ENCODE measurements around the gene C6orf89.
"Not testable (repeated sequence)": the region's sequence is repeated elsewhere in the genome, so short reads cannot be mapped to it uniquely, and the experiment has no call there.

C6orf89 gene

GRCh38 chr6:36875250-36875633, 10.5 kb upstream of the C6orf89 start:
- FAIRE-seq (peak; percentile 58), DNase-seq (ENCODE audit: insufficient read length, low spot score) (no peak)
- TF ChIP-seq PAX5 (IDR thresholded peaks at IDR 0.05; ENCODE audit: insufficient read depth, low read length, severe bottlenecking) (no peak), TAF1 (IDR thresholded peaks at IDR 0.05; ENCODE audit: low read depth, low read length) (no peak), POLR2AphosphoS5 (IDR thresholded peaks at IDR 0.05; ENCODE audit: low read depth, low read length) (no peak), SPI1 (IDR thresholded peaks at IDR 0.05; ENCODE audit: low read depth, low read length) (no peak), POLR2A (IDR thresholded peaks at IDR 0.05; ENCODE audit: low read depth, low read length) (no peak), POU2F2 (IDR thresholded peaks at IDR 0.05; ENCODE audit: low read depth, low read length) (no peak)

GRCh38 chr6:36884610-36885009, 1.1 kb upstream of the C6orf89 start:
- FAIRE-seq, result no peak
- no peak for DNase-seq (ENCODE audit: insufficient read length, low spot score)
- TF ChIP-seq SPI1 (IDR thresholded peaks at IDR 0.05; ENCODE audit: low read depth, low read length), result no peak
- TF ChIP-seq POLR2AphosphoS5 (IDR thresholded peaks at IDR 0.05; ENCODE audit: low read depth, low read length), result no peak
- no peak for TF ChIP-seq TAF1 (IDR thresholded peaks at IDR 0.05; ENCODE audit: low read depth, low read length)
- no peak for TF ChIP-seq PAX5 (IDR thresholded peaks at IDR 0.05; ENCODE audit: insufficient read depth, low read length, severe bottlenecking)
- no peak for TF ChIP-seq POU2F2 (IDR thresholded peaks at IDR 0.05; ENCODE audit: low read depth, low read length)
- no peak for TF ChIP-seq POLR2A (IDR thresholded peaks at IDR 0.05; ENCODE audit: low read depth, low read length)

GRCh38 chr6:36886950-36887618, 1.3 kb downstream of the C6orf89 start:
- no peak for FAIRE-seq
- no peak for DNase-seq (ENCODE audit: insufficient read length, low spot score)
- peak; percentile 6; the same call in 1 of the 2 replicates for TF ChIP-seq SPI1 (IDR thresholded peaks at IDR 0.05; ENCODE audit: low read depth, low read length)
- TF ChIP-seq PAX5 (IDR thresholded peaks at IDR 0.05; ENCODE audit: insufficient read depth, low read length, severe bottlenecking), result no peak

GRCh38 chr6:36888115-36888643, 2.4 kb downstream of the C6orf89 start:
- no peak for DNase-seq (ENCODE audit: insufficient read length, low spot score)
- no peak for FAIRE-seq
- no peak for TF ChIP-seq POLR2AphosphoS5 (IDR thresholded peaks at IDR 0.05; ENCODE audit: low read depth, low read length)
- no peak for TF ChIP-seq PAX5 (IDR thresholded peaks at IDR 0.05; ENCODE audit: insufficient read depth, low read length, severe bottlenecking)
- no peak for TF ChIP-seq POU2F2 (IDR thresholded peaks at IDR 0.05; ENCODE audit: low read depth, low read length)

GRCh38 chr6:36888654-36889481, 3.1 kb downstream of the C6orf89 start:
- TF ChIP-seq POLR2AphosphoS5 (IDR thresholded peaks at IDR 0.05; ENCODE audit: low read depth, low read length), result no peak
- TF ChIP-seq TAF1 (IDR thresholded peaks at IDR 0.05; ENCODE audit: low read depth, low read length), result no peak
- TF ChIP-seq SPI1 (IDR thresholded peaks at IDR 0.05; ENCODE audit: low read depth, low read length), result no peak
- no peak for TF ChIP-seq PAX5 (IDR thresholded peaks at IDR 0.05; ENCODE audit: insufficient read depth, low read length, severe bottlenecking)
- no peak for TF ChIP-seq POU2F2 (IDR thresholded peaks at IDR 0.05; ENCODE audit: low read depth, low read length)
- TF ChIP-seq POLR2A (IDR thresholded peaks at IDR 0.05; ENCODE audit: low read depth, low read length), result no peak
- FAIRE-seq, result no peak
- DNase-seq (ENCODE audit: insufficient read length, low spot score), result no peak

- no peak for TF ChIP-seq PAX5 (IDR thresholded peaks at IDR 0.05; ENCODE audit: insufficient read depth, low read length, severe bottlenecking)
- no peak for TF ChIP-seq TAF1 (IDR thresholded peaks at IDR 0.05; ENCODE audit: low read depth, low read length)
- TF ChIP-seq POU2F2 (IDR thresholded peaks at IDR 0.05; ENCODE audit: low read depth, low read length), result no peak
- no peak for TF ChIP-seq POLR2AphosphoS5 (IDR thresholded peaks at IDR 0.05; ENCODE audit: low read depth, low read length)
- TF ChIP-seq SPI1 (IDR thresholded peaks at IDR 0.05; ENCODE audit: low read depth, low read length), result no peak
- TF ChIP-seq POLR2A (IDR thresholded peaks at IDR 0.05; ENCODE audit: low read depth, low read length), result no peak
- no peak for FAIRE-seq
Observed at GRCh38 chr6:36890112-36890663, 4.4 kb downstream of the C6orf89 start.

GRCh38 chr6:36891153-36891552, 5.4 kb downstream of the C6orf89 start:
- DNase-seq (ENCODE audit: insufficient read length, low spot score), result not testable (repeated sequence)

More at GRCh38 chr6:36890112-36890663, 4.4 kb downstream of the C6orf89 start:
- DNase-seq (ENCODE audit: insufficient read length, low spot score), result no peak

GRCh38 chr6:36893976-36894932, 8.5 kb downstream of the C6orf89 start:
- DNase-seq (ENCODE audit: insufficient read length, low spot score) (no peak), FAIRE-seq (no peak)
- no peak for TF ChIP-seq POLR2A (IDR thresholded peaks at IDR 0.05; ENCODE audit: low read depth, low read length)
- no peak for TF ChIP-seq PAX5 (IDR thresholded peaks at IDR 0.05; ENCODE audit: insufficient read depth, low read length, severe bottlenecking)
- TF ChIP-seq SPI1 (IDR thresholded peaks at IDR 0.05; ENCODE audit: low read depth, low read length), result no peak
- TF ChIP-seq POU2F2 (IDR thresholded peaks at IDR 0.05; ENCODE audit: low read depth, low read length), result no peak
- TF ChIP-seq POLR2AphosphoS5 (IDR thresholded peaks at IDR 0.05; ENCODE audit: low read depth, low read length), result no peak
- TF ChIP-seq TAF1 (IDR thresholded peaks at IDR 0.05; ENCODE audit: low read depth, low read length), result no peak

More at GRCh38 chr6:36891153-36891552, 5.4 kb downstream of the C6orf89 start:
- FAIRE-seq, result not testable (repeated sequence)

- FAIRE-seq, result no peak
- no peak for DNase-seq (ENCODE audit: insufficient read length, low spot score)
- TF ChIP-seq PAX5 (IDR thresholded peaks at IDR 0.05; ENCODE audit: insufficient read depth, low read length, severe bottlenecking) (no peak), POLR2A (IDR thresholded peaks at IDR 0.05; ENCODE audit: low read depth, low read length) (no peak), POU2F2 (IDR thresholded peaks at IDR 0.05; ENCODE audit: low read depth, low read length) (no peak), SPI1 (IDR thresholded peaks at IDR 0.05; ENCODE audit: low read depth, low read length) (no peak), POLR2AphosphoS5 (IDR thresholded peaks at IDR 0.05; ENCODE audit: low read depth, low read length) (no peak), TAF1 (IDR thresholded peaks at IDR 0.05; ENCODE audit: low read depth, low read length) (no peak)
Observed at GRCh38 chr6:36897609-36898008, 11.9 kb downstream of the C6orf89 start.
